Vagina (tissue), 2 donors: Measurements from ENCODE around the gene PLGRKT.

Experiments used
- CTCF ChIP-seq, 3 experiments: fragments of 450-650 bp in 2 of 3; fragments of 200-600 bp in 1 of 3; sonication (generic) in 1 of 3; IDR thresholded peaks; one replicate each; pipeline ENCODE4 v1.5.1; 2017 to 2019; ENCODE audit warnings: antibody characterized with exemption in 3 of 3, mild to moderate bottlenecking in 2 of 3, moderate library complexity in 2 of 3
- POLR2A ChIP-seq, 2 donors: fragments of 450-650 bp; IDR thresholded peaks; one replicate each; pipeline ENCODE4 v1.6.1; 2017; ENCODE audit warnings: antibody characterized with exemption in 2 of 2, mild to moderate bottlenecking in 2 of 2, moderate library complexity in 2 of 2
- POLR2AphosphoS5 ChIP-seq, 2 donors: sonication (generic); formaldehyde crosslinking; IDR thresholded peaks; one replicate each; pipeline ENCODE4 v1.9.0; 2017; ENCODE audit warnings: antibody characterized with exemption in 2 of 2, mild to moderate bottlenecking in 2 of 2, low read depth in 1 of 2; ENCODE audit not compliant: insufficient read depth in 1 of 2

GRCh38 chr9:5460157-5460556 is 22.4 kb upstream of the PLGRKT start:
- TF ChIP-seq CTCF (IDR thresholded peaks at IDR 0.05), result no peak
- TF ChIP-seq POLR2A (IDR thresholded peaks at IDR 0.05), result no peak
- no peak for TF ChIP-seq POLR2AphosphoS5 (IDR thresholded peaks at IDR 0.05; ENCODE audit: insufficient read depth in 1 of 2, low read depth in 1 of 2)
